Large intestine (tissue), 3 donors: ENCODE data around the gene PTPRD. TPM values are rescaled to one million over a fixed set of nuclear protein-coding genes. Genes with fewer than 3 reads are reported as not detected.

Experiments used
- DNase-seq, 2 donors: peaks; one replicate each; pipeline versions ENCODE4 v3.0.0 to v3.0.0-alpha.2; 2013
- H3K27ac ChIP-seq: one replicate; pipeline ENCODE4 v1.5.1; 2013; ENCODE audit warnings: low read length
- H3K27me3 ChIP-seq: 2 replicates; pipeline ENCODE4 v1.6.1; 2013; ENCODE audit warnings: low read length; ENCODE audit not compliant: control insufficient read depth, insufficient read depth
- H3K36me3 ChIP-seq: 2 replicates; pipeline ENCODE4 v1.6.1; 2013; ENCODE audit warnings: low read length; ENCODE audit not compliant: control insufficient read depth, insufficient read depth
- H3K4me1 ChIP-seq: one replicate; pipeline ENCODE4 v1.6.1; 2013; ENCODE audit warnings: low read length; ENCODE audit not compliant: control insufficient read depth, insufficient read depth
- H3K4me3 ChIP-seq: one replicate; pipeline ENCODE4 v1.5.1; 2013; ENCODE audit warnings: low read length
- H3K9me3 ChIP-seq: one replicate; pipeline ENCODE4 v1.6.1; 2013; ENCODE audit warnings: mild to moderate bottlenecking, low read depth, low read length, moderate library complexity; ENCODE audit not compliant: control insufficient read depth
- WGBS: methylation state at CpG from one replicate; pipeline ENCODE4 v1.1.5; 2013; ENCODE audit warnings: low lambda C conversion rate; ENCODE audit not compliant: insufficient coverage; 5-methylcytosine and 5-hydroxymethylcytosine counted together
- polyA plus RNA-seq: library from polyadenylated mRNA; unstranded; fragments of 120-200 nt; gene quantifications from one replicate; pipeline ENCODE4 v1.2.1, GENCODE V29; 2013

The PTPRD gene
- polyA plus RNA-seq, 1 donor: 12.0 TPM

DNA sequence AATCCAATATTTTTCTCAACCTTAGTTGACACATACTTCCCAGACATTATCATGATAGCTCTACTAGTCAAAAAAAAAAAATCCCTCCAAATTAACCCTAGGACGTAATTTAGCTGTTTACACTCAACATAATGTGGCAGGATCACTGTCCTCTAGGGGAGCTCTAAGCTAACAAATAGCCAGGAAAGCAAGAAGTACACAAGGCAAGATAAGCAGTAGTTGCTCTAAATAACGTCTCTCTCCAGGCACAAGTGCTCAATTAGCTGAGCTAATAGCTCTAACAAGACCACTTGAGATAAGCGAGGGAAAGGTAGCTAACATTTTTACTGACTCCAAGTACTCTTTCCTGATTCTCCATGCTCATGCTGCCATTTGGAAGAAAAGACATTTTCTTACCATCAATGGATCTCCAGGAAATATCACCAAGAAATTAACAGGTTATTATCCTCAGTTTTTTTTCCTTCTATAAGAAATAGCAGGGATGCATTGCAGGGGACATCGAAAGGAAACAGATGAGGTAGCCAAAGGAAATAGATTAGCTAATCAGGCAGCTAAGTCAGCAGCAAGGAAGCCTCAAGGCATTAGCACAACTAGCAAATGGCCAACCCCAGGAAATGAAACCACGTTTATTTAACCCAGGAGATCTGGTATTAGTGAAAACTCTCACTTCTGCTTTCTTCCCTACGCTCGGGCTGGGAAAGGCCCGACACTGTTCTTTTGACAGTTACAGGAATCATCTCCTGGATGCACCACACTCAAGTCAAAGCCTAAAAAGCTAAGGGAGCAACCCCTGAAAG is 614.1 kb downstream of the PTPRD start:
- Histone ChIP-seq H3K36me3 (no peaks in the 10 kb centered on the region), H3K27ac (no peak overlapping the region), H3K27me3 (no peaks in the 10 kb centered on the region), H3K9me3 (no peaks in the 10 kb centered on the region), H3K4me1 (no peaks in the 10 kb centered on the region), H3K4me3 (no peak overlapping the region)
- no peak for DNase-seq
- 20% methylated on average over 1 of the region's 8 CpGs for WGBS

DNA sequence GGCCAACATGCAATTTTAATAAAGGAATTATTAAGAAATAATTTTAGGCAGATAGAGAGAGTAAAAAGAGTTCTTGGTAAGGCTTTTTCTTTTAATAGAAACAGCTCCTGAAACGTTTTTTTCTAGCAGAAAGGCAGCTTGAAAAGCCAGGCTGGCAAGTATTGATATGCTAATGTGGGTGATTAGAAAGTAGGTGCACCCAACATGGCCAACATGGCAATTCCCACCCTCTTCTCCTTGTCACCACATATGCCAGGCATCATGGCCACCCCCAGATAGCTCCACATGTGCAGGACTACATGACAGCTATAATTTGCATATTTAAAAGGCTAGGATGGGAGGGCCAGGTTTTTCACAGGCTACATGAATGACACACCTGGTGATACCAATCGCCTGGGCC is 615.2 kb downstream of the PTPRD start:
- no peak overlapping the region for H3K27ac ChIP-seq
- H3K4me3 ChIP-seq: no peak overlapping the region
- no peaks in the 10 kb centered on the region for H3K36me3 ChIP-seq
- H3K4me1 ChIP-seq: no peaks in the 10 kb centered on the region
- H3K27me3 ChIP-seq: no peaks in the 10 kb centered on the region
- DNase-seq: no peak
- H3K9me3 ChIP-seq: no peaks in the 10 kb centered on the region
- WGBS: 0% methylated on average over 1 of the region's 2 CpGs

DNA sequence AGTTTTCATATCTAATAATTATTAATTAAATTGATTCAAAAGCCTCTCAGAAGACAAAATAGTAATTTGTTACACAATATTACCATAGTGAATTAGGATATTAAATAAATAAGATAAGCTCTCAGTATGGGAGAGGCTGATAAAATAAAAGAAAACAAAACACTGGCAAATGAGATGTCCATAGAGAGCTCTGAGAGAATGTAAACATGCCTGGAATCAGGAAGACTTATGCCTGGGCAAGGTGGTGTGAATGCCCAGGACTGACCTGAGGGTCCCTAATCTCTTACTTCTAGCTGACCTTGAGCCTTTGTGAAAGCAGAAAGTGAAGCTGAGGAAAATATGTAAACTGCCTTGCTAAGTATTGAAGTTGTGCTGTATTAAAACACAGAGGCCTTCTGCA is 616.5 kb downstream of the PTPRD start:
- Histone ChIP-seq H3K9me3 (no peaks in the 10 kb centered on the region), H3K4me3 (no peak overlapping the region), H3K36me3 (no peaks in the 10 kb centered on the region), H3K27ac (no peak overlapping the region), H3K4me1 (no peaks in the 10 kb centered on the region), H3K27me3 (no peaks in the 10 kb centered on the region)
- DNase-seq: no peak

DNA sequence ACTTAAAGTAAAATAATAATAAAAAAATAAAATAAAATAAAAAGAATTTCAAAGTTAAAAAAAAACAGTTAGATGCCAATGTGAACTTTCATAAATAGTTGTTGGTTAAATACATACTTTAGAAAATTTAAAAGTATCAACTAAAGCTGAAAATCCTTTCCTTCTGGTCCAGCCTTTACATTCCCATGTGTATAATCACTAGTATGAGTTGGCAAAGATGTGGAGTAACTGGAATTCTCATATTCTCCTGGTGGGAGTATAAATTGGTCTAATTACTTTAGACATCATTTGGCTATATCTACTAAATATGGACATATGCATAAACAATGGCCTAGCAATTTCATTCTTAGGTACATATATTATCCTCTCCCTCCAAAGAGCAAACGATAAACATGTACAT is 619.9 kb downstream of the PTPRD start:
- H3K9me3 ChIP-seq: peaks cover 6% of the 10 kb centered on the region
- H3K4me1 ChIP-seq: no peaks in the 10 kb centered on the region
- no peak for DNase-seq
- no CpG with 5 or more reads among the region's 1 CpG for WGBS
- no peaks in the 10 kb centered on the region for H3K36me3 ChIP-seq
- no peaks in the 10 kb centered on the region for H3K27me3 ChIP-seq
- H3K4me3 ChIP-seq: no peak overlapping the region
- no peak overlapping the region for H3K27ac ChIP-seq

DNA sequence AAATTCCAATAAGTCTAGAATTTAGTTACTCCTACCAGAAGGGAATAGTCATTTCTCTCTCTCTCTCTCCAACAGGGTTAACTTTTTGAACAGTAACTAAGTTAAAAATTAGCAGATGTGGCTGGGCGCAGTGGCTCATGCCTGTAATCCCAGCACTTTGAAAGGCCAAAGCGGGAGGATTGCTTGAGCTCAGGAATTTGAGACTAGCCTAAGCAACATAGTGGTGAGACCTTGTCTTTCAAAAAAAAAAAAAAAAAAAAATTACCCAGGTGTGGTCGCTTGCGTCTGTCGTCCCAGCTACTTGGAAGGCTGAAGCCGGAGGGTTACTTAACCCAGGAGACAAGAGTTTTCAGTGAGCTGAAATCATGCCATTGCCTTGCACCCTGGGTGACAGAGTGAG is 639.7 kb downstream of the PTPRD start:
- Histone ChIP-seq H3K27ac (no peak overlapping the region), H3K4me1 (no peaks in the 10 kb centered on the region), H3K27me3 (no peaks in the 10 kb centered on the region), H3K4me3 (no peak overlapping the region), H3K9me3 (no peaks in the 10 kb centered on the region), H3K36me3 (no peaks in the 10 kb centered on the region)
- WGBS: no CpG with 5 or more reads among the region's 6 CpGs
- DNase-seq: no peak

DNA sequence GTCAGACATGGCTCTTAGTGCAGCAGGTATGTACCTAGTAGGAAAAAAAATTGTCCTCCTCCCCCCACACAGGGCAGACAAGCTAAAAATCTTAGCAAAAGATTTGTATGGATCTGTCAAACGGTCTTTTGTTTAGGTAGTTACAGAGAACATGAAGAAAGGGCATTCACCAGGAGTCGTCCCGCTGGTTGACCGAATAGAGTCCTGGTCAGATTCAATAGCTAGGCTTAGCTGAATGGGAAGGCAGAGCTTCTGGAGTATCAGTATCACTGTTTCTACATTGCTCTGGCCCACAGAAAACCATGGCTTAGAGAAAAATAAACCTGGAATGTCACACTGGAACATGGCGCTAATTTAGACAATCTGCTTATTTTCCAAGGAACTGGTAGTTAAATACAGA is 642.3 kb downstream of the PTPRD start:
- no peaks in the 10 kb centered on the region for H3K4me1 ChIP-seq
- DNase-seq: no peak
- no peaks in the 10 kb centered on the region for H3K36me3 ChIP-seq
- 100% methylated on average over 1 of the region's 5 CpGs for WGBS
- no peaks in the 10 kb centered on the region for H3K27me3 ChIP-seq
- no peak overlapping the region for H3K4me3 ChIP-seq
- H3K9me3 ChIP-seq: no peaks in the 10 kb centered on the region
- no peak overlapping the region for H3K27ac ChIP-seq

DNA sequence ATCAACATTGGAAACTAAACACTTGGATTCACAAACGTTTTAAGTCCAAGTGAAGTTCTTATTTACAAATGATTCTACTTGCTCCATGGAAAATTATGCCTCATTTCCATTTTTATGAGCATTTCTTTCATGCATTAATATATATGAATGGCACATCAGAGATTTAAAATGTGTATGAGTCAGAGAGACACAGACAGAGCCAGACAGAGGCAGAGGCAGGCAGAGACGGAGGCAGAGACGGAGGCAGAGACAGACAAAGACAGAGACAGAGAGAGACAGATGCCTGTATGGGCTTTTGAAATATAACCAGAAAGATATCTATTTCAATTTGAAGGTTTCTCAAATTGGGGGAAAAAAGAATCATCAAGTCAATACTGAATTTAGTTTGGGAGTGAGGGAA is 649.0 kb downstream of the PTPRD start:
- DNase-seq: no peak
- no peak overlapping the region for H3K4me3 ChIP-seq
- H3K36me3 ChIP-seq: no peaks in the 10 kb centered on the region
- H3K9me3 ChIP-seq: no peaks in the 10 kb centered on the region
- H3K27me3 ChIP-seq: no peaks in the 10 kb centered on the region
- 61% methylated on average over 2 of the region's 3 CpGs for WGBS
- no peaks in the 10 kb centered on the region for H3K4me1 ChIP-seq
- no peak overlapping the region for H3K27ac ChIP-seq

DNA sequence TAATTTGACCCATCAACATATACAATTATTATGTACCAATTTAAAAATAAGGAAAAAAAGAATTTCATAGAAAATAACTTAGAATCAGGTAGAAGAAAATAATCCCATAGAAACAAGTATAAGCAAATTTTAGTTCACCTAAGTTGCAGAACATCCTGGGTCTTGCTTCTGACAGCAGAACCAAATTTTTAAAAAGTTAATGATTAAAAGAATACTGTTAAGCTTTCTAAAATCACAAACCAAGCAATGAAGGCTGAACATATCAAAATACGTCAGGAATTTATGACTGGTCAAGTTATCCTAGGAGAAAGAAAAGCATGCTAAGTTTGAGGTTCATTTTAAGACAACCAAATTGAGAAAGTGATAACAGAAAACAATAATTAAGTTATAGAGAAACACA is 650.9 kb downstream of the PTPRD start:
- 57% methylated on average over 1 of the region's 1 CpG for WGBS

DNA sequence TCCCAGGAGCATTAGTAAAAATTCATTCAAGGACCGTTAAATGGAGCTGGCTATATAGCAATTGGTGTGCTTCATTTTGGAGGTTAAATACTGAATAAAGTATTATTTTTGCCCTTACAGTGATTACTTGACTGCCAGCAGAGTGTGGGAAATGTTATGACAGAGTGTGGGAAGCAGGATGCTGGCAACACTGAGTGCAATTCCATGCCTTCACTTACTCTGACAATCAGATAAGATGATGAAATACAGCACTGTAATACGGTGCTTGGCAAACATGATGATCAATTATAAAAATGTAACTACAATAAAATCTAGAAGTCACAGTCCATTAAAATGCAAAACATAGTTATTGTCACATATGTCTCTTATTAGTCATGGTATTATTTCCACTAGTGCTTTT is 651.3 kb downstream of the PTPRD start:
- no CpG with 5 or more reads among the region's 2 CpGs for WGBS
- Histone ChIP-seq H3K27me3 (no peaks in the 10 kb centered on the region), H3K9me3 (no peaks in the 10 kb centered on the region), H3K4me3 (no peak overlapping the region), H3K36me3 (no peaks in the 10 kb centered on the region), H3K4me1 (no peaks in the 10 kb centered on the region), H3K27ac (no peak overlapping the region)
- no peak for DNase-seq

More for the DNA sequence above, 650.9 kb downstream of the PTPRD start:
- Histone ChIP-seq H3K4me1 (no peaks in the 10 kb centered on the region), H3K36me3 (no peaks in the 10 kb centered on the region), H3K27ac (no peak overlapping the region), H3K4me3 (no peak overlapping the region), H3K27me3 (no peaks in the 10 kb centered on the region), H3K9me3 (no peaks in the 10 kb centered on the region)
- no peak for DNase-seq

DNA sequence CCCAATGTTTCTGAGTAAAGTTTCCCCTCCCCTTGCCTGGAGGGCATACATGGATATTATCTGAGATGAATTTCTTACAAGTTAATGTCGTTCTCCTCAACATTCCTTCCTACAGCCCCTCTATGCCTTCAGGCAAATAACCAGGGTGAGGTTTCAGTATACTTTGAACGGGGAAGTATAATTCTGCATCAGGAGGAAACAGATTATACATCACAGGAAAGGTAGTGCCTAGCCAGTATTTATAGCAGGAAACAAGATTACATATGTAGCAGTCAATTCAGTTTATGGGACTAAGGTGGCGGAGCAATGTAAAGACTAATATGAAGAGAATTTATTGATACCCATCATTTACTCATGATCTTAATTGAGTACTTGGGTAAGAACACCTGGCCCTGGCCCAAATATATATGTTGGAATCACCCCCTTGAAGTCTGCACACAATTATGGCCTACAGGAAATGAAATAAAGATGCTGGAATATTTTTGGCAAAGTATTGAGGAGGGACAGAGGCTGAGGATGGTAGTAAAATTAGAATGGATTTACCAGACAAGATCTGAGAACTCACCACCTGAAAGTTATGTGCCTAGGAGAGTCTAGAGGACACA is 661.1 kb downstream of the PTPRD start:
- H3K9me3 ChIP-seq: no peaks in the 10 kb centered on the region
- no peak overlapping the region for H3K27ac ChIP-seq
- no peaks in the 10 kb centered on the region for H3K27me3 ChIP-seq
- no peak for DNase-seq
- H3K4me1 ChIP-seq: no peaks in the 10 kb centered on the region
- no peaks in the 10 kb centered on the region for H3K36me3 ChIP-seq
- WGBS: no CpG with 5 or more reads among the region's 3 CpGs
- no peak overlapping the region for H3K4me3 ChIP-seq

DNA sequence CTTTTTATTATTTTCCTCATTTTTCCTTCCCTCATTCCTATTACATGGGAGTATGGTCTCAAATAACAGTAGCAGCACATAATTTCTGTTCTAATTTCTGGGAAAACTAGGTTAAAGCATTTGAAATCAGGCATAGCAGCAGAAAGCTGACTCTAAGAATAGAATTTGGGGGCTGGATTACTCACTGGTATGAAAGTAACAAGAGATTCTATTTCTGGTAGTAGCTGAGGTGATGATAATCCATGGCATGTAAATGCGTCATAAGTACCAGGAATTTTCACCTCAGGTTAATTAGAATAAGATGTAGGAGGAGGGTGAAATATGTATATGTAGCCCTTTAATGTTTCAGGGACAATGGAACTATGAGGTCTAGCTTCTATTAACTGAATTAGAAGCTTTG is 662.0 kb downstream of the PTPRD start:
- H3K27me3 ChIP-seq: no peaks in the 10 kb centered on the region
- H3K9me3 ChIP-seq: no peaks in the 10 kb centered on the region
- H3K27ac ChIP-seq: no peak overlapping the region
- no peak for DNase-seq
- H3K4me1 ChIP-seq: no peaks in the 10 kb centered on the region
- H3K4me3 ChIP-seq: no peak overlapping the region
- no CpG with 5 or more reads among the region's 1 CpG for WGBS
- H3K36me3 ChIP-seq: no peaks in the 10 kb centered on the region
